Type B pancreatic cell (in vitro differentiated cells): Measurements from ENCODE around the gene DRD4. TPM values are rescaled to one million over a fixed set of nuclear protein-coding genes. Genes with fewer than 3 reads are reported as not detected.

Experiments
- DNase-seq: peaks from one replicate; pipeline ENCODE4 v3.0.0; 2021; ENCODE audit warnings: mixed read lengths; ENCODE audit not compliant: unreplicated experiment; ENCODE audit errors: extremely low spot score
- H3K27ac Mint-ChIP-seq: 2 replicates; pipeline ENCODE4 v1.8.0; 2021; ENCODE audit warnings: mild to moderate bottlenecking, mixed read lengths
- H3K27me3 Mint-ChIP-seq: 2 replicates; pipeline ENCODE4 v1.8.0; 2021; ENCODE audit warnings: mixed read lengths
- H3K36me3 Mint-ChIP-seq: 2 replicates; pipeline ENCODE4 v1.8.0; 2021; ENCODE audit warnings: mixed read lengths
- H3K4me1 Mint-ChIP-seq: one replicate; pipeline ENCODE4 v1.8.0; 2021; ENCODE audit warnings: mixed read lengths; ENCODE audit not compliant: unreplicated experiment
- H3K4me3 Mint-ChIP-seq: 2 replicates; pipeline ENCODE4 v1.8.0; 2021; ENCODE audit warnings: mild to moderate bottlenecking, mixed read lengths
- H3K9me3 Mint-ChIP-seq: 2 replicates; pipeline ENCODE4 v1.8.0; 2021; ENCODE audit warnings: mixed read lengths
- CTCF ChIP-seq: fragments of 200-600 bp; sonication (generic); conservative IDR thresholded peaks from 2 replicates; pipeline ENCODE4 v1.5.0; 2021; ENCODE audit warnings: antibody characterized with exemption, mild to moderate bottlenecking
- total RNA-seq: library from RNA; stranded (reverse); gene quantifications from 2 replicates; pipeline ENCODE4 v1.2.1, GENCODE V29; 2021; ENCODE audit warnings: low replicate concordance

The DRD4 gene
- total RNA-seq, 1 donor from 2014 or later = 1.2 TPM

GRCh38 chr11:611001-611996 lies 25.8 kb upstream of the DRD4 start:
- no peak for TF ChIP-seq CTCF
- no peaks in the 10 kb centered on the region for H3K27me3 Mint-ChIP-seq
- no peak overlapping the region for H3K27ac Mint-ChIP-seq
- peaks cover 5% of the 10 kb centered on the region for H3K36me3 Mint-ChIP-seq
- no peaks in the 10 kb centered on the region for H3K9me3 Mint-ChIP-seq
- H3K4me1 Mint-ChIP-seq = peaks cover 4% of the 10 kb centered on the region
- no peak for DNase-seq
- no peak overlapping the region for H3K4me3 Mint-ChIP-seq

GRCh38 chr11:612201-612960 lies 24.7 kb upstream of the DRD4 start:
- peak overlapping the region; percentile 82 for H3K27ac Mint-ChIP-seq
- no peaks in the 10 kb centered on the region for H3K9me3 Mint-ChIP-seq
- H3K4me3 Mint-ChIP-seq = peak overlapping the region; percentile 78
- no peak for DNase-seq
- peak; percentile 46 for TF ChIP-seq CTCF
- peaks cover 5% of the 10 kb centered on the region for H3K36me3 Mint-ChIP-seq
- H3K27me3 Mint-ChIP-seq = no peaks in the 10 kb centered on the region
- peaks cover 4% of the 10 kb centered on the region for H3K4me1 Mint-ChIP-seq

GRCh38 chr11:612961-613300 lies 24.1 kb upstream of the DRD4 start:
- Mint-ChIP-seq H3K4me3 (no peak overlapping the region), H3K9me3 (no peaks in the 10 kb centered on the region), H3K27ac (no peak overlapping the region), H3K36me3 (peaks cover 5% of the 10 kb centered on the region), H3K27me3 (no peaks in the 10 kb centered on the region), H3K4me1 (peaks cover 4% of the 10 kb centered on the region)
- no peak for TF ChIP-seq CTCF
- DNase-seq = no peak

- DNase-seq = peak; percentile 73
- no peak overlapping the region for H3K27ac Mint-ChIP-seq
- no peak for TF ChIP-seq CTCF
- no peaks in the 10 kb centered on the region for H3K27me3 Mint-ChIP-seq
- no peak overlapping the region for H3K4me3 Mint-ChIP-seq
- peaks cover 5% of the 10 kb centered on the region for H3K36me3 Mint-ChIP-seq
- H3K9me3 Mint-ChIP-seq = no peaks in the 10 kb centered on the region
- H3K4me1 Mint-ChIP-seq = peaks cover 4% of the 10 kb centered on the region
These were observed 23.6 kb upstream of the DRD4 start for GRCh38 chr11:613369-613968.

GRCh38 chr11:614021-614622 lies 22.9 kb upstream of the DRD4 start:
- Mint-ChIP-seq H3K36me3 (peaks cover 5% of the 10 kb centered on the region), H3K27ac (peak overlapping the region; percentile 50), H3K27me3 (no peaks in the 10 kb centered on the region), H3K4me3 (peak overlapping the region; percentile 66), H3K4me1 (peaks cover 4% of the 10 kb centered on the region), H3K9me3 (no peaks in the 10 kb centered on the region)
- TF ChIP-seq CTCF = no peak
- no peak for DNase-seq
